Activated CD8-positive, alpha-beta memory T cell treated with anti-CD3 and anti-CD28 coated beads for 1 hour (primary cell): ENCODE measurements around the gene XPO4.

Experiments used
- DNase-seq, 2 donors: peaks; one replicate each; pipeline ENCODE4 v3.0.0-alpha.2; 2020; ENCODE audit warnings: low read depth in 1 of 2; ENCODE audit errors: extremely low read depth in 1 of 2

XPO4 gene

DNA sequence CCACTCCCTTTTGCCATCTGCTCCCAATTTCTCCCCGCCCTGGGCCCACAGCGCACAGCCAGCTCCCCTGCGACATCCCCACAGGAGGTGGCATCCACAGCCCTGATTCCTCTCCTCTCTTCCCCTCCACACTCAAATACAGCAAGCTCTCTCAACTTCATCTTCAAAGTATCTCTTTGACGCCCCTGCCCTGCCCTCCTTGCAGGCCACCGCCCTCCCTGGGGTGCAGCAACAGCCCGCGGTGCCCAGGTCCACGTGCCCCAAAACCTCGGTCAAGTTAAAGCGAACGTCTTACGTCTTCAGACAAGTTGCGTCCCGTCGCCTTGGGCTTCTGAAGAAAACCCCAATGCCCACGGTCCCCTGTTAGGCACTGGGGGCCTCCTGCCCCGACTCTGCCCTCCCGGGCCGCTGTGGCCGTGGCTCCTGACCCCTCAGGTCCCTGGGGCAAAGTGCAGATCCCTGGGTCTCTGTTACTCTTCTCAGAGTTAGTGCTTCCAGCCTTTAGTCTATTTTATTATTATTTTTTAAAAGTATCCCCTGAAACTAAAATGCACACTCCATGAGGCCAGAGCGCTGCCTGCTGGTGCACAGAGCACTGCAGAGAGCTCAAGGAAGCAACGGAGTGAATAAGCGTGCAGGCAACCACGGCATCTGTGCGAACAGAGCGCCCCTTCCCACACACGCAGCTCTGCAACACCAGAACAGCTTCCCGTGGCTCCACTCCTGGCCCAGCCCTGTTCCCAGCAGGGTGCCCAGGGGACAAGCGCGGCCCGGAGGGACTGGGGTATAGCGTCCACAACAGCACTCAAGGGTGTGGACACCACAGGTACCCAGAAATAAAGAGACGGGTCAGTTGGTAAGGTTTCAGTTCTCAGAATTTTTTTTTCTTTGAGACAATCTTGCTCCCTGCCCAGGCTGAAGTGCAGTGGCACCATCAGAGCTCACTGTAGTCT is 172.6 kb downstream of the XPO4 start:
- no peak for DNase-seq

DNA sequence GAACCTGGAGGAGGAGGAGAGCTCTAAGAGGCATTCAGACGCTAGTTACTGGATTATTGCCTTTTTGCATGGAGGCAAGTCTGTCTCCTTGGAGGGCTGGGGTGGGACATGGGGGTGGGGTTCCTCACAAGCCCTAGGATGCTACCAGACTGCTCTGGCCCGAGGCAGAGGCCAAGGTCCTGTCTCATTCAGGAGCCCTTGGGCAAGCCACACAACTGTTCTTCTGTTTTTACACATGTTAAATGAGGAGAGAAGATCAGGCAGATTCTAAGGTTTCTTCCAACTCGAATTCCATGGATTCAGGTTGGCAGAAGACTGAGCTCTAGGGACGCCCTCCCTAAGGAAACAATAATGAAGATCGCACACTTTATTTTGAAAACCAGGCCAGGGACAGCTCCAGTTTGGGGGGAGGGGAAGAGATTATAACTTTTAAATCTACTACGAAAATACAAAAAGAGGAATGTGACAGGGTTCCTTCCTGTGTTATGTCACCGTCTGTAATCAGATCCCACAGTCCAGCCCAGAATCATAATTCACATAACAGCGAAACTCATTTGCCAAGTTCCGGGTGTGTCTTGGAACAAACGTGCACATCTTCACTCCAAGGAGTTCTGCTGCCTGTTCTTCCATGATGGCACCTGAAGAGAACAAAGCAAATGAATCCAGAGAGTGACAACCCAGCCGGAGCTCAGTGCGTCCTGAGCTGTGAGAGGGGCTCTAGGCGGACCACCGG is 173.8 kb downstream of the XPO4 start:
- no peak for DNase-seq

DNA sequence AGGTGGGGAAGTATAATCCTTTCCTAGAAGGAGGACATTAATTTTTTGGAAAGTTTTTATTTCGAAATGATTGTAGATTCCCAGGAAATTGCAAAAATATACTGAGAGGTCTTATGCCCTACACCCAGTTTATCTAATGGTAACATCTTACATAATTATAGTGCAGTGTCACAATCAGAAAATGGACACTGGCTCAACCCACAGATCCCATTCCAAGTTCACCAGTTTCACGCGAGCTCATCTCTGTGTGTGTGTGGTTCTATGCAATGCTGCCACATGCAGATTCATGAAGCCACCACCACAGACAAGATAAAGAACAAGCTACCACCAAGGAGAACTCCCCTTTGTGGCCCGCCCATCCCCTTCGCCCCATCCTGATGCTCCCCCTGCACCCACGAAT is 174.7 kb downstream of the XPO4 start:
- no peak for DNase-seq
